Superior temporal gyrus (tissue), 1 donor: Measurements from ENCODE around the gene CDH4.

Source experiments
- DNase-seq: peaks from one replicate; pipeline ENCODE4 v3.0.0-alpha.2; 2016; ENCODE audit errors: extremely low spot score

The CDH4 gene

DNA sequence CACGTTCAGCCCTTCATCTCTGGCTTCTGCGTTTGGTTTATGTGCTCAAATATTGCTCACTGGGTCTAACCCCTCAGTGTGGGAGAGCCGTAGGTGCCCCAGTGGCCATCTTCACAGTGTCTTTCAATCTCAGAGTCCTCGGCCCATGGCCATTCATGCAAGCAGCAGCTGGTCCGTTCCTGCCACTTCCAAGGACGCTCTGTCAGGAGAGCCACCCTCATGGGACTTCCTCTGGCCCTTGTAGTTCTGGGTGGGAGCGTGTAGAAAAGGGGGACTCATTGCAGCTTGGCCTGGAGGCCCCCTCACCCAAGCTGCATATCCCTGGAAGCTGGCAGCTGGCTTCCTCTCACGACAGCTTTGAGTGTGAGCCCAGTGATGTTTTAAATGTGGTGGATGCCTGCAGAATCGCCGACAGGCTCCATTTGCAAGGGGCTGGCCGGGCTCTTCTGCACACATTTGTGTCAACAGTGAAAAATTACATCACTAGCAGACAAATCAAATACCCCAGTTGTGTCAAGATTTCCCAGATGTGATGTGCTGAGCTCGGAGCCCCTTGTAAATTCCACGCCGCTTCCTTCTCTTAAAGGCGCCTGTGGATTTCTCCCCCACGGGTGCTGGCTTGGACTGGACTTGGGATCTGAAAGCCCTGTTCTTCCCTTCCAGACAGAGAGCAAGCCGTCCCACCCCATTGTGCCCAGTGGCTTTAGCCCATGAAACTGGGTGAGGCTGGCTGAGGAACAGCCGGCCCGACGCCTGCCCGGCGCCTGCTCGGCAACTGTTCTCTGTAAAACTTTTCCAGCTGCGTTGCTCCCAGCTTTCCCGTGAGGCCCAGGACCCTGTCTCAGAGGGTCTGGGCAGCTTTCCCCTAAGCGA, 453.6 kb downstream of the CDH4 start:
- no peak for DNase-seq

DNA sequence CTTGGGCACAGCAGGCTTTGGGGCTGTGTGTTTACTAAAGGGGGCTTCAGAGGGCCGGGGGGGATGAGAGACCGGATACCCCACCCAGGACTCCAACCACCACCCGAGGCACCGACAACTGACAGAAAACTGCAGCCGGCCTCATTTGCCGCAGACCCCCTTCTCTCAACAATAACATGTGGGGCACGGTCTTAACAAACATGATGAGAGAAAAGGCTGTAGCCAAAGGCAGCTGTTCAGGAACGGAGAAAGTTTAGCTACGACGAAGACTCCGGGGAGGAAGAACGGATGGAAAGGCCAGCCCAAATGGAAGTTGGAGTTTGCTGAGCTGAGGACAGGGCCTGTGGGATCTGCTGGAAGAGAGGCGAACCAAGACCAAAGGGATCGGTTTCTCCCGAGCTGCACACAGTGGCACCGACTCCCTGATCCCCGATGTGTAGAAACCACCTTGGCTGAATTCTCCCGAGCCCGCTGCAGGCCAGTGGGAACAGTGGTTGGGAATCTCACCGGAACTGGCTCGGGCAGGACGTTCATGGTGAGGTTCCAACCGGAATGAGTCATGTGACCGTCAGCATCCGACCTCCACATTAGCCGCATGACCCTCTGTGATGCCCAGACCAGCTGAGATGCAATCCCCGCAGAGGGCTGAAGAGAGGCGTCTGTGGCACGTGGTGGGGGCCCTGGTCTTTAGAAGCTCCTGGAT, 454.3 kb downstream of the CDH4 start:
- no peak for DNase-seq

DNA sequence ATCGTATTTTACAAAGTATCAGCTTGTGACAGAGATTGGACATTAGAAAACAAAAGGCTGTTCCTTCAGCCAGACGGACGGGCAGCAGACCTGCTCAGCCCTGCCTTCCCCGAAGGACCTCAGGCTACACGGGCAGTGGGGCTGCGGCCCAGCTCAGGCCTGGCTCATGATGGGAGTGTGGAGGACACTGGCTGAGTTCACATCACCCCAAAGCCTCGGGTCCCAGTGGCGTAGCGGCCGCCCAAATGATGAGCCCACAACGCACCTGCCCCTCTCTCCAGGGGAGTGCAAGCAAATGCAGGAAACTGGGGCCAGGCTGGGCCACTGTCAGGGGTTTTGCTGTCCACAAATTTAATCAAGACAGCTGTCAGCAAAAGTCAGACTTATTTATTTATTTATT, 456.8 kb downstream of the CDH4 start:
- DNase-seq, result no peak

DNA sequence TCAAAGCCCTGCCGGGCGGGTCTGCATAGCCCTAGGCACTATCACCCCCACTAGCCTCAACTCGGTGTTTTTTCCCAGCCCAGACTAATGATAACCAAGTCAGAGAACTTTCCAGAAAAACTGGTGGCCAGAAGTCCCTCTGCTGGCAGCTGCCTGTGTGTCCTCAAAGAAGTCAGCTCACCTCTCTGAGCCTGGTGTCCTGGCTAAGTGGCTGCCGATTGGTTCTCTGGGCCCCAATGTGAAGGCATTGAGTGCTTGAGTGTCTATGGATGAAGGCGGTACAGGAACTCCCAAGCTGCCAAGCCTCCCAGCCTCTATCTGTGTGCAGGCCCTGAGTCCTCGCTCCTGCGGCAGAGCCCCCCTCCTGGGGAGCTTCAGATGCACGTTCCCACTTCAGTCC, 458.0 kb downstream of the CDH4 start:
- DNase-seq, result no peak

DNA sequence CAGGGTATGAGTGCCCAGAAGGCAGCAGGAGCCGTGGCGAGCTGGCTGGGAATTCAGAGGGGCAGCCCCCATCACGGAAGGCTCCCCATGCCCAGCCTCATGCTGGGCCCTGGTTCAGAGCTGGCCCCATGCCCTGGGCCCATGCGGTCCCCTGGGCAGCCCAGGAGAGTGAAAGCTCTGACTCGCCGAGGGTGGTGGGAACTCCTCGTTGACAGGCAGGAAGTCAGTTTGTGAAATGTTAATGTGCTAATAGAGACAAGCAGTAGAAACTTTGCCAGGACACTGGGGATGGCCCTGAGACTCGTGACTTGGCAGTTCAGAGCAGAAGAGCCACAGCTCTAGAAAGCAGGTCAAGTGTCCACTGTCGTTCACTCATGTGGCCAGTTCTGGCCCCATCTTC, 460.6 kb downstream of the CDH4 start:
- no peak for DNase-seq

DNA sequence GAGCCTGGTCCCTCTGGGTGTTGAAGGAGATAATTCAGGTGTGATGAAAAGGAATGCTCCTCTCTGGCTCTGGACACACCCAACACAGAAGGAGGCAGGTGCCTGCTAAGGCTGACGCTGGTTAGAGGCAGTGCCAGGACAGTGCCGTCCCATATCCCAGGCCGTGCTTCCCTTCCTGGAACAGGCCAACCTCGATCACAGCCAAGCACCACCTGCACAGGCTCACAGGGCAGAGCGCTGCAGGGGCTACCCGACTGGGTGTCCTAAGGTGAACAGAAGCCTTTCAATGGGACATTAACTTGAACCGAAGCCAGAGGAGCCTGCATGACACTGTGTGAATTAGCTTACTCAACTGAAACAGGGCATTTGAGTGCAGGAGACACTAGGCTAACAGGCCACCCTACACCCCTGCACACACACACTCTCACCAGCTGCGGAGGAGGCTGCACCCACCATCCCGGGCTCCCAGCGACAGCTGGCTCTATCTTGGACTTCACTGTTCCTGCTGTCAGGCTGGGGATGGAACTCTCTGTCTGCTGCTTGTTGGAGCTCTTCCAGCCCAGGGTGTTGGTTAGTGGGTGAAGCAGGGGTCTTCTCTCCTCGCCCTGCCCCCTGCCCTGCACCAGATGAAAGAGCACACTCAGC, 466.4 kb downstream of the CDH4 start:
- no peak for DNase-seq

DNA sequence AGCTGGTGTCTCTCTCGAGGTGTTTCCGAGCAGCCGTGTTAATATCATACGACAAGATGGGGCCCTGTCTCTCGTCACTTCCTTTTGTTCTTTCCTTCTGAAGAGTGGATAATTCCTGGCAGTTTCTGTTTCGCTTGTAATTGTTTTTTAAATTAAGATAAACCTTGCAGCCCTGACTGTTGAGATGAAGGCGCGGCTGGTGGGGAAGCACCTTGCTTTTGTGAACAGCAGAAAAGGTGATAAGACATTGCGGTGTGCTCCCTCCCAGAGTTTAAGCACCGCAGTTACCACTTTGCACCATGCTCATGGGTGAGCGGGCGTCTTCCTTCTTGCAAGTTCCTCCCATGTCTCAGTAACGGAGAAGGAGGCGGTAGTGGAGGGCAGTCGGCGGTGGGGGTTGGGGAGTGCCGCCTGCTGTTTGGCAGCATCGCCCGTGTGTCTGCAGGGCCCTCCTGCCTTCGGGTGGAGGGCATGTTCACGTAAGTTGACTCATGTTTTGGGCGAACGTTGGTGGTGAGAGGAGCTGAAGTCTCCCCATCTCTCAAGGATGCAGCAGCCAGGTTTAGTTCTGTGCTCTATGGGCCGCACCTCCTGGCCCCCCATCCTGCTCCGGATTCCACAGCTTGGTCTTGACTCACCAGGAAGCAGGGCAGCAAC, 467.8 kb downstream of the CDH4 start:
- DNase-seq, result no peak

DNA sequence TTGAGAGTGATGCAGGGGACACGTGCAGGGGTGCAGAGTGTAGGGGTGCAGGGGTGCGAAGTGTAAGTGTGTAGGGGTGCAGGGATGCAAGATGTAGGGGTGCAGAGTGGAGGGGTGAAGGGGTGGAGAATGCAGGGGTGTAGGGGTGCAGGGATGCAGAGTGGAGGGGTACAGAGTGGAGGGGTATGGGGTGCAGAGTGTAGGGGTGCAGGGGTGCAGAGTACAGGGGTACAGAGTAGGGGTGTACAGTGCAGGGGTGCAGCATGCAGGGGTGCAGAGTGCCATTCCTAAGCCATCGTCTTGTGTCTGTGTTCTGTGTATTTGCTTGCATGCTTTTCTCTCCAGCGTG, 468.3 kb downstream of the CDH4 start:
- no peak for DNase-seq

DNA sequence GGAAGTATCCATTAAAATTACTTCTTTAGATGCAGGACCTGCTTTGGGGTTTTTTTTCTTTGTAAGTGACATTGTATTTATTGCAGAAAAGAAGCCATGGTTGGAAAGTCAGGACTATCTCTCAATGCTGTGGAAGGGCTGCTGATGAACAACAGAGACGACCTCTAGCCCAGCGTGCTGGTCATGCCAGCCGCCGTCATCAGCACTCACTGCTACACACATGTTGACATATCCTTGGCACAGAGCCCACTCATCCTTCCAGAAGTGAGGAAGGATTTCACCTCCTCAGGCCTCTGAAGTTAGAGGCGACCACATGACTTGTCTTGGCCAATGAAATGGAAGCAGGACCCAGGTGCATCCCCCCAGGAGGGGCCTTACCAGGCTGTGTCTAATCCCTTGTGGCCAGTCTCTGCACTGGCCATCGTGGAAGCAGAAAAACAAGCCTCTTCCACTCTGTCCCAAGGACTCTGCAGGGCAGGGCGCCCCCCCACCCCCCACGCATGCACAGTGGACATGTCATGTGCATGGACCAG, 470.2 kb downstream of the CDH4 start:
- DNase-seq, result no peak

DNA sequence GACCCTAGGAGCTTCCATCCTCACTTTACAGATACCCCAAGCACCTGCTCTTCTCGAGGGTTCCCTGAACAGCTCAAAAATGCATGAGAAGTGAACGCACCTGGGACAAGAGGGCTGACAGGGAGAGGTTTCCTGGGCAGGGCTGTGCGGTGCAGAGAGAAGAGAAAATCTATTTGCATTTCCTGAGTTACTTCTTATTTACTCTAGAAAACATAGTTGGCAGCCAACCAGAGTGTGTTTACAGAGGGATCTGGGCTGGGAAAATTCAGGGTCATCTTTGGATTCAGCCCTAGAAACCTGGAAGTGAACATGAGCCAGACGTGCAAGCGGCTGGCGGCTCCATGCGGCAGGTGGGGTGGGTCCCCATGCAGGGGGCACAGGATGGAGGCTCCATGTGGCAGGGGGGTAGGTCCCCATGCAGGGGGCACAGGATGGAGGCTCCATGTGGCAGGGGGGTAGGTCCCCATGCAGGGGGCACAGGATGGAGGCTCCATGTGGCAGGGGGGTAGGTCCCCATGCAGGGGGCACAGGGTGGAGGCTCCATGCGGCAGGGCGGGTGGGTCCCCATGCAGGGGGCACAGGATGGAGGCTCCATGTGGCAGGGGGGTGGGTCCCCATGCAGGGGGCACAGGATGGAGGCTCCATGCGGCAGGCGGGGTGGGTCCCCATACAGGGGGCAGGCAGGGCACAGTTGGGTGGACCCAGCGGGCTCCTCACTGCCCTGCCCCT, 471.6 kb downstream of the CDH4 start:
- no peak for DNase-seq

DNA sequence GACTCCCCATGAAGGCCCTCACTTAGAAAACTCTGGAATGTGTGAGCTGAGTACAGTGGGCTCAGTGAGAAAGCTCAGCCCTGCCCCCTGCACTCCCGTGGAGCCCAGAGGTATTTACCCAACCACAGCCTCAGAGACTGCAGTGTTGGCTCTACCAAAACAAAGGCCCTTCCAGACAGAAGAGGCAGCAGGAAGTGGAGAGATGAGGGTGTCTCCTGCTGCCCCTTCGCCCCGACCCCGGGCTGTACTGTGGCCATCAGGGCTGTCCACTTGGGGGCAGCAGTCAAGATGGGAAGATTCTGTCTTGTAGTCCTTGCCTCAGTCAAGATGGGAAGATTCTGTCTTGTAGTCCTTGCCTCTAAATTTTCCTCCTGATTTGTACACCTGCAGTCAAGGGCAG, 472.3 kb downstream of the CDH4 start:
- no peak for DNase-seq

DNA sequence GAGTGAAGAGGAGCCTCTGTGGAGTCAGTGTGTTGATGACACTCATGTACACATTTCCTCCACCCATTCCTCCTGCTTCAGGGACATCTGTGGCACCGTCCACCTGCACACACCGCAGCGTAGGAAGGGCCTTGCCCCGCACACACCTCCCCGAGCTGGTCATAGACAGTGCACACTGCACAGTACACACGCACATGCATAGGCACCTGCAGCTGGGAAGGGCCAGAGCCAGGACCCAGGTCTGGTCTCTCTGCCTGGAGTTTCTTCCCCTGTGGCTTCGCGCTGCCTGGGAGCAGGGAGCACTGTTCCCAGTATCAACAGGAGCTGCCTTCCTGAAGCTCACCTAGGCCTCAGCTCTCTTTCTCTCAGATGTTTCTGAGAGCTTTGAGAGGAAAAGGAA, 473.1 kb downstream of the CDH4 start:
- DNase-seq, result no peak

DNA sequence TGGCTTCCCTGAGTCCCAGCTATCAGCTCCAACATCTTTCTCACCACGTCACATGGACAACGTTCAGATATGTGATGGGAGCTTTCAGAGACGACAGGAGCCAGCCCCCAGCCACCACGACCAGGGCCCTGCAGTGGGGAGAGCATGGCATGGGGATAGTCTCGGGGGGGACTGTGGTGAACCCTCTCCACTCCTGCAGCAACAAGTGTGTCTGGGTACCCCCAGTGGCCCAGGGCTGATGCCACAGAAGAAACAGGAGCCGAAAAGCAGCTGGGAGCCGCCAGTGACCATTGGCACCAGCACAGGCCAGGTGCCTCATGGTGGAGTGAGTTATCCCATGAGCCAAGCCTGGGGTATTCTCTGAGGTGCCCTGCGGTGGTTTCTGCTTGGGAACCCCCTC, 473.9 kb downstream of the CDH4 start:
- no peak for DNase-seq

DNA sequence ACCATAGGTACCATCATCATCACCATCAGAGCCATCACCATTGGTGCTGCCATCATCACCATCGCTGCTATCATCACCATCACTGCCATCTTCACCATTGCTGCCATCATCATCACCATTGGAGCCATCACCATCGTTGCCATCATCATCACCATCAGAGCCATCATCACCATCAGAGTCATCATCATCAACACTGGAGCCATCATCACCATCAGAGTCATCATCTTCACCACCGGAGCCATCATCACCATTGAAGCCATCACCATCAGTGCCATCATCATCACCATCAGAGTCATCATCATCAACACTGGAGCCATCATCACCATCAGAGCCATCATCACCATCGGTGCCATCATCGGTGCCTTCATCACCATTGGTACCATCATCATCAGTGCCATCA, 474.9 kb downstream of the CDH4 start:
- no peak for DNase-seq

DNA sequence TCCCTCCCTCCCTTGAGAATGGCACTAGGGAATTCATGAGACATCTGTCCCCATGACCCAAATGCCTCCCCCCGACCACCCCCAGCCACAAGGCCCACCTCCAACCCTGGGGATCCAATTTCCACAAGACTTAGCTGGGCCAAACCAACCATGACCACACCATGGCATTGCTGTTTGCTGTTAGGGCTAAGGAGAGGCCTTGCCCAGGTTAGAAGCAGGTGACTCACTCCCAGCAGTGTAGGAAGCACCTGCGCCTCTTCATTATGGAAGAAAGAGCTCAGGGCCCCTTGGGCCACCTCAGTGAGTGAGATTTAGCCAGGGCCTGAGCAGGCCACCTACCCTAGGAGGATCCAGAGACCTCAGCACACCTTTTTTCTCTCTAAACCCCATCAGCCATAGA, 475.7 kb downstream of the CDH4 start:
- no peak for DNase-seq

DNA sequence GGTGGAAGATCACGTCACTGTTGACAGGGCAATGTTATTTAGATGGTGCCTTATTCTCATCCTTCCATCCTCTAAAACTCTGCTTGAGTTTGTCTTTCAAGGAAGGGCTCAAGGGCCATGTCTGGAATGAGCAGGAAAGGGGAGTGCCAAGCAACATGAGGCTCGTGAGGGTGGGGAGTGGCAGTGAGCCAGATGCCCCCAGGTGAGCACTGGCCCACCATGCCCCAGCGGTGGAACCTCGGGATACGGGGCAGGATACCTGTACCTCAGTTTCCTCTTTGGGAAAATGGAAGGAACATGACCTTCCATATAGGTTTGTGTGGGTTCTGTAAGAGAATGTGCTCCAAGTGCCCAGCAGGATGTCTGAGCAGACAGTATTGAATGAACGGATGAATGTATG, 476.3 kb downstream of the CDH4 start:
- DNase-seq, result no peak

DNA sequence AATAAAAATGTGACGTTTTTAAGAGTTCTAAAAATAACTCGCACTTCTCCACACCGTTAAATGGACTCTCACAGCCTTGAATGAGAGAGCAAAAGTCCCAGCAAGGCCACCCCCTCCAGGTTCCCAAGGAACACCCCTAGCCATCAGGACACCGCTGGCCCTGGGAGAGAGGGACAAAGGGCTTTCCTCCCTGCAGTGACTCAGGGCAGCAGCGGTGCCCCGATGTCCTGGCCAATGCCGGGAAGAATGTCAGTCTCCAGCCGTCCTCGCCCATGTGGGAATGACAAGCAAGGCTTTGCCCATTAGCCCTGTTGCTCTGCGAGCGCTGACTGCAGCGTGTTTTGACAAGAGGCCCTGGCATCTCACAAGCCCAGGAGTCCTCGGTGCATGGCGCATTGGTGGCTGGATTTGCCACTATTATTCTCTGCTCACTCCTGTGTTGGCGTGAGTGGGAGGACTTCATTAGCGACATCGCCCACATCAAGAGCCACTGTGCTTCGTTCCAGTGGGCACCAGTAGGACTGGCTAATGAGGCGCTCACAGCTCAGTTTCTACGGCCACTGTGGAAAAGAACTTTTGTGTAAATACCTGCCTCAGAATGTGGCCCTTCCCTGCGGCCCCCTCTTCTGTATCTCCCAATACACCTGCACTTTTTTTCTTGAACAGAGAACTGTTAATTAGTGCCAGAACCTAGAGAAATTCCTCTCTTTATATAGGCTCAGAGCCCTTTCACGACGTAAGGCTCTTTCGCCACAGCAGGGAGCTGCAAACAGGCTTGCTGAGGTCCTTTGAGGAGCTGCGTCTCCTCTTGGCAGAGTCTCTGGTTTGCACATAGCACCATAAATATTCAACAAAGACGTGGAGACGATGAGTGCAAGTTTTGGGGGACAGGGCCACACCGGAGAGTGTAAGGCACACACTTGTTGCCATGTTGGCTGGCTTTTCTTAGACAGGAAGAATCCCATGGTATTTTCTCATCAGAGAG, 477.0 kb downstream of the CDH4 start:
- DNase-seq, result no peak

DNA sequence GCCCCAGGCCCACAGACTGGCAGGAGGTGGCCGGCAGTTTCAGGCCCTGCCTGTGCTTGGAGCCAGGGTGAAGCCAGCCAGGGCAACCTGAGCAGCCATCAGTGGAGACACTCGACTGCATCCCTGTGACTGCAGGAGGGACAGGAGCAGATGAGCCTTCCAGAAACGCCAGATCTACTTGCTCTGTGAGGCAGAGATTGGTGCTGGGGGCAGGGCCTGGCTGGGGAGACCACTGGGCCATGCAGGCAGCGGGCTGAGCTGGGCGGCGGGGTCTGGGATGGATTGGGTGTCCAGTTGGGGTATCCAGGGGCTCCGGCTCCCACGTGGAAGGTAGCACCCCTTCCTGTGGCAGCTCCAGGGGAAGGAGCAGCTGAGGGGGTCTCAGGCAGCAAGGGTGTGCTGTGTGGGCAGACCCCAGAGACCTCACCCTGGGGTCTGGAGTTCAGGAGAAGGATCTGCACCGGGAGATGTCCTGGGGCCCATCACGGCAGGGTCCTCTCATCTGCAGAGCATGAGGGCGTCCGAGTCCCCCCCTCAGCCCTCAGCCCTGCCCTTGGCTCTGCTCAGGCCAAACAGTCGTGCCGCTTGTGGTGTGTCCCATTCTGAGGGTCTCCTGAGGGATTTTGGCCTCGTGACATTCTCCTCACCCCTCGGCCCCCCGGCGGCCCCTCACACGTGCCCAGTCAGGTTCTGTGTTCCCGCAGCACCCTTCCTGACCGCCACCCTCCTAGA, 478.7 kb downstream of the CDH4 start:
- no peak for DNase-seq

DNA sequence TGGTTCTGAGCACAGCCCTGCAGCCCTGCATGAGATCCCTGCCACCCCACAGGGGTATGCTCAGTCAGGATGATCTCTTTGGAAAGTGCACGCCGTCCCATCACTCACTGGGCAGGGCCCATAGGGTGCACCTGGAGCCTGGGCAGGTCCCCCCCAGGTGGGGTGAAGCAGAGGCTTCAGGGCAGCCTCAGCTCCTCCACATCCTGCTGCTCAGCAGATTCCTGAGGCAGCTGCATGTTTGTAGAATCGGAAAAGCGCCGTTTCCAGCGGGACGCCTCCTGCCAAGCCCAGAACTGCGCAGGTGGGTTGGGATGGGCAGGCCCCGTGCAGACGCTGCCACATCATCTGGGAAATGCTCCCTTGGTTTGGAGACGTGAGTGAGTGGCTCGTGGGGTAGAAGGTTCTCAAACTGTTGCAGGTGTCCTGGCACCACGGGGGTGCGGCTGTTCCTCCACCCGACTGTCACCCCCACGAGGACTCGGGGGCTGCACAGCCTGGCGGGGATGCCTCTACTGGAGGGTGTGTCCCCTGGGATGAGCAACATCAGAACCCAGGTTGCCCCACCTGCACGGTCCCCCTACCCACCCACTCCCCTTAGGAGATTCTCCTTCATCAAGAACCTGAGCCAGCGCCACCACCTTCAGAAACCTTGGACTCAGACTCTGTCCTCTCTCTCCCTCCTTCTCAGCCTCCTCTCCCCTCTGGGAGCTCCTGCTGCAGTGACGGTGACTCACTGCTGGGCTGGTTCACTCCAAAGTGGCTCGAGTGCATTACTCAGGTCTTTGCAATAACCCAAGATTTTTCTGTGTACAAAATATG, 479.5 kb downstream of the CDH4 start:
- DNase-seq, result no peak
